ENCODE results near the gene WNT3A.

Gene WNT3A

DNA sequence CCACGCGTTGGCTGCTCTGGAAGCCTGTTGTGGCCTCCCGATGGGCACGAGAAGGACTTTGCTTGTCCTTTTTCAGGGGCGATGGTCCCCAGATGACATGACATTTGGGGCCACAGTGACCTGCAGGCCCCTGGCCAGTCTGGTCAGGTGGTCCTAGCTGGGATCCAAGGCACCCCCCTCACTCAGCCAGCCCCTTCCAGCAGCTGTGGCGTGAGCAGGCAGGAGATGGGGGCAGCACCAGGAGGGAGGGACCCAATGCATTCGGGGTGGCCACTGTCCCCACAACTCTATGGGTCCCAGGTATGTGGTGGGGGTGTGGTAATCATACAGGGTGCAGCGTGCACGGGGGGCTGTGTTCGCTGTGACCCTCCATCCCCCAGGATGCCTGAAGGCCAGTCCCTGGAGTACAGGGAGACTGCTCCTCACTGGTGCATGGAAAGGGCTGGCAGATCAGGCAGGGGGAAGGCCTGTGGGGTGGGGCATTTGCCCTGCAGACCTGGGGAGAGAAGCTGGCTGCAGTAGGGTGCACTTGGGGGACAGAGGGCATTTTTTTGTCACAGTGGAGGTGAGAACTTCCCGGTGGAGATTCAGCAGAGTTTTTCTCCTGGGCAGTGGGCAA is 31.7 kb downstream of the WNT3A start:
- H3K27ac ChIP-seq = no peak overlapping the region
- no peak for TF ChIP-seq ZFX (IDR thresholded peaks at IDR 0.05)
- TF ChIP-seq, protein P1, sequence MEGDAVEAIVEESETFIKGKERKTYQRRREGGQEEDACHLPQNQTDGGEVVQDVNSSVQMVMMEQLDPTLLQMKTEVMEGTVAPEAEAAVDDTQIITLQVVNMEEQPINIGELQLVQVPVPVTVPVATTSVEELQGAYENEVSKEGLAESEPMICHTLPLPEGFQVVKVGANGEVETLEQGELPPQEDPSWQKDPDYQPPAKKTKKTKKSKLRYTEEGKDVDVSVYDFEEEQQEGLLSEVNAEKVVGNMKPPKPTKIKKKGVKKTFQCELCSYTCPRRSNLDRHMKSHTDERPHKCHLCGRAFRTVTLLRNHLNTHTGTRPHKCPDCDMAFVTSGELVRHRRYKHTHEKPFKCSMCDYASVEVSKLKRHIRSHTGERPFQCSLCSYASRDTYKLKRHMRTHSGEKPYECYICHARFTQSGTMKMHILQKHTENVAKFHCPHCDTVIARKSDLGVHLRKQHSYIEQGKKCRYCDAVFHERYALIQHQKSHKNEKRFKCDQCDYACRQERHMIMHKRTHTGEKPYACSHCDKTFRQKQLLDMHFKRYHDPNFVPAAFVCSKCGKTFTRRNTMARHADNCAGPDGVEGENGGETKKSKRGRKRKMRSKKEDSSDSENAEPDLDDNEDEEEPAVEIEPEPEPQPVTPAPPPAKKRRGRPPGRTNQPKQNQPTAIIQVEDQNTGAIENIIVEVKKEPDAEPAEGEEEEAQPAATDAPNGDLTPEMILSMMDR (conservative IDR thresholded peaks at IDR 0.05) = no peak

DNA sequence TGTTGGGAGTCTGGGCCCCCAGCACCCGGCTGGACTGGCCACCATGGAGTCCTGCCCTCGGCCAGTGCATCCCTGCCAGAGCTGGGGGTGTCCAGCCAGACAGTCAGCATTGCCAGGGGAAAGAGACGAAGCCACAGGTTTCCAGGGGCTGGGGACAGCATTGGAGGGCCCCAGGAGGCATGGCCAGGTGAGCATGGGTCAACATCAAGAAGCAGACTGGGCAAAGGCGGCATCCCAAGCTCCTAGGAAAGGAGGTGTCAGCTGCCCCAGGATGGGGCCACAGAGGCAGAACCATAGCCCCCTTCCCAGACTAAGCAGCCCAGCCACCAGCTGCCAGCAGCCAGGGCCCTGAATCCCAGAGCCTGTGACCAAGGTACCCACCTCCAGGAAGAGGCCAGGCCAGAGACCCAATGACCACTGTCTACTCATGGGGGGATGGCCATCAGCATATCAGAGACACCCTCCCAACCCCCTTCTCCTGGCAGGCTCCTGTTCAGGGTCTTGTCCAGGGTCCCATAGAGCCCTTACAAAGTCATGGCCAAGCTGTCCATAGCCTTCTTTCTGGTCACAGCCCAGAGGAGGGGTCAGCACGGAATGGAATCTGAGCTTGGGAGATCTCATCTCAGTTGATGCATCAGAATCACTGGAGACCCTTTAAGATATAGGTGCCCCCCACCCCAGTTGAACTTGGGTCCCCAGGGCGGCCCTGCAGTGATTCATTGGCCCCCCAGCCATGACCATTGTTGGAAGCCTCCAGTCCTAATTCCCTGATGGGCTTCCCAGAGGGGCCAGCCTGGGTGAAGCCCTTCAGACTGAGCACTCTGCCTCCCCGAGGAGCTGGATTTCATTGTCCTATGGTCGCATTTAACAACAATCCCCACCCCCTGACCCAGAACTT is 32.5 kb downstream of the WNT3A start:
- no peak overlapping the region for H3K27ac ChIP-seq
- TF ChIP-seq, protein P1 (conservative IDR thresholded peaks at IDR 0.05) = no peak
- no peak for TF ChIP-seq ZFX (IDR thresholded peaks at IDR 0.05)

DNA sequence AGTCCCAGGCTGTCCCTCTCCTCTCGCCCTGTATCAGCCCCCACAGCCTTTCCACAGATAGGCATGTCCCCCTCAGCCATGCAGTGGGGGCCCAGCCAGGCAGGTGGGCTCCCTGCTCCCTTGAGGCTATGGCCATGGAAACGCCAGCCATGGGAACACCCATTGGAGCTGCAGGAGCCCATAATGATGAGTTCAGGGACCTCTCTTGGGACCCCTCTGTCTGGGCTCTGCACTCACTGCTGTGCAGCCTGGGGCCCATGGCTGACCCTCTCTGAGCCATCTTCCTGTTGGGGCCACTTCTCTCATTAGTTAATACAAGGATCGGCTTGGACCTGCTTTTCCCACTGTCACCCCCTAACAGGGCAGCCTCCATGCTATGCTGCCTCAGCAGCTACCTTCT is 33.2 kb downstream of the WNT3A start:
- H3K27ac ChIP-seq = no peak overlapping the region
- TF ChIP-seq, protein P1 (conservative IDR thresholded peaks at IDR 0.05) = no peak
- TF ChIP-seq ZFX (IDR thresholded peaks at IDR 0.05) = no peak

DNA sequence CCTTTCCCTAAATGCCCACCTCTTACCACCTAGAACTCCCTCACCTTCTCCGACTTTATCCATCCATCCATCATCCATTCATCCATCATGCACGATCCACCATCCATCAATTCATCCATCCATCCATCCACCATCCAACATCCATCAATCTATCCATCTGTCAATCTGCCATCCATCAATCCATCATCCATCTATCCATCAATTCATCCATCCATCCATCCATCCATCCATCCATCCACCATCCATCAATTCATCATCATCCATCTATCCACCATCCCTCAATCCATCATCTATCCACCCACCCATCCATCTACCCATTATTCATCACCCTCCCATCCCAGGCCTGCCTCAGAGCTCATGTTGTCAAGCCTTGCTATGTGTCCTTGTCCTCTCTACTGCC is 34.5 kb downstream of the WNT3A start:
- no peak overlapping the region for H3K27ac ChIP-seq
- no peak for TF ChIP-seq ZFX (IDR thresholded peaks at IDR 0.05)
- TF ChIP-seq, protein P1 (conservative IDR thresholded peaks at IDR 0.05) = no peak

DNA sequence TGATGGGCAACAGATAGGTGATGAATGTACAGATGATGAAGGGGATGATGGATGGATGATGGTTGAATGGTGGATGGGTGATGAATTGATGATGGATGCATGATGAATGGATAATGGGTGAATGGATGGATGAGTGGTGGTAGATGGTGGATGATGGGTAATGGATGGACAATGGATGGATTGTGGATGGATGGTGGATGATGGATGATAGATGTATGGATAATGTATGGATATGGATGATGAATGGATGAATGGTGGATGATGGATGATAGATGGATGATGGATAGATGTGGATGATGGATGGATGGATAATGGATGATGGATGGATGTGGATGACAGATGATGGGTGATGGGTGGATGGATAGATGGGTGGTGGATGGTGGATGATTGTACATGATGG is 35.7 kb downstream of the WNT3A start:
- TF ChIP-seq ZFX (IDR thresholded peaks at IDR 0.05) = no peak
- TF ChIP-seq, protein P1 (conservative IDR thresholded peaks at IDR 0.05) = no peak
- no peak overlapping the region for H3K27ac ChIP-seq

DNA sequence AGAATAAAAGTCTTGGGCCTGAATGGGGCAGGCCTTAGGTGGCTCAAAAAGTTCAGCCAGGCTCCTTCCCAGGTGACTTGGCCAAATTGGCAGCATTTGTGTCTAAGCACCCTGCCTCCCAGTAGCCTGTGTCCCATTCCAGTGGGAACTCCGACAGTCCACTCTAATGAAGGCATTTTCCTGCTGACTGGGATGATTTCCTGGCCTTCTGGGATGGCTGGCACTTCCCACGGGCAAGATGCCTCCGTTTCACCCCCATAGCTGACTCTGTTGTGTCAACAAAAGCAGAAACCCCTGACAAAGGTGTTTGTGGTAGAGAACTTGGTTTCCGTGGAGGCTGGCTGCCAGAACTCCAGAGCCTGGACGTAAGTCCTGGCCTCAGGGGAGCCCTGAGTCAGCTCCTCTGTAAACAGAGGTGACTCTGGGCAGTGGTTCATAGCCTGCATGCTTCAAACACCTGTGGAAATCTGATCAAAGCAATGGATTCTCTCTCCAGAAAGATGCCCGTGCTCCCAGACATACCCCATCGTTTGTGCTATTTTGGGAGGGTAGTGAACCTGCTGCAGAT is 36.6 kb downstream of the WNT3A start:
- no peak overlapping the region for H3K27ac ChIP-seq
- TF ChIP-seq, protein P1 (conservative IDR thresholded peaks at IDR 0.05) = no peak
- no peak for TF ChIP-seq ZFX (IDR thresholded peaks at IDR 0.05)

DNA sequence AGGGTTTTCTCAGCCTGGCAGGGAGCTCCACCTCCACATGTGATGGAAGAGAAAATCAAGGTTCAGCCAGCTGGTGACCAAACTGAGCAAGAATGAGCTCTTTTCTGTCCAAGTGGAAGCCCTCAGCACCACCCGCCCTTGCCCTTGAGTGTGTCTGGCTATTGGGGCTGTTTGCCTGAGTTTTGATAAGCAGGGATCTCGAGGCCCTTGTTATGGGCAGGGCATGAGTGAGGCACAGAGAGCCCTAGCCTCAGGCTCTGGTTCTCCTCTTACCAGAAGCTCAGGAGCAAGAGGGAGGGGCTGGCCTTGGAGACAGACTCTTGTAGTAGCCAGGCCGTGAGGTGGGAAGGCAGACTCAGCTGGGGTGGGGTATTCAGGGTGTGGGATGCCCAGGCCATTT is 38.2 kb downstream of the WNT3A start:
- no peak overlapping the region for H3K27ac ChIP-seq
- no peak for TF ChIP-seq ZFX (IDR thresholded peaks at IDR 0.05)
- TF ChIP-seq, protein P1 (conservative IDR thresholded peaks at IDR 0.05) = no peak

All from C4-2B (cell line).